GM12892 (cell line): ENCODE measurements around the gene TLX2.
"Not testable (repeated sequence)": the region's sequence is repeated elsewhere in the genome, so short reads cannot be mapped to it uniquely, and the experiment has no call there.

Experiments
- DNase-seq: peaks from one replicate; pipeline ENCODE4 v3.0.0; 2011; ENCODE audit not compliant: insufficient read length
- FAIRE-seq: peaks from 2 replicates; lab custom pipeline; 2011; peaks lifted over from hg19 to GRCh38; lab: Jason Lieb, UNC
- POLR2A ChIP-seq: IDR thresholded peaks from 2 replicates; pipeline ENCODE4 v1.6.1; 2011; ENCODE audit warnings: low read depth, low read length, control low read depth
- POLR2AphosphoS5 ChIP-seq: IDR thresholded peaks from 2 replicates; pipeline ENCODE4 v1.6.1; 2011; ENCODE audit warnings: low read depth, low read length, control low read depth
- TAF1 ChIP-seq: IDR thresholded peaks from 2 replicates; pipeline ENCODE4 v1.6.1; 2011; ENCODE audit warnings: low read depth, mild to moderate bottlenecking, control low read depth, low read length, borderline replicate concordance

Gene TLX2

GRCh38 chr2:74482801-74483674 is 31.2 kb upstream of the TLX2 start, which contains the start of the genes CCDC142 and TTC31:
TSS of gene CCDC142 (minus strand) at chr2:74482998. CDS start at chr2:74482837, 161 bp downstream.
TSS of gene TTC31 (plus strand) at chr2:74483081. CDS start at chr2:74483096, 15 bp downstream.
- TF ChIP-seq POLR2AphosphoS5 (no peak; the same call in none of the 2 replicates), TAF1 (peak; percentile 64; the same call in 1 of the 2 replicates), POLR2A (peak; percentile 71)
- DNase-seq: peak; percentile 91
- peak; percentile 95 for FAIRE-seq

- not testable (repeated sequence) for DNase-seq, FAIRE-seq
Measured at GRCh38 chr2:74483675-74484164, 30.5 kb upstream of the TLX2 start.

- no peak for TF ChIP-seq POLR2A
- TF ChIP-seq POLR2AphosphoS5: no peak
- no peak for TF ChIP-seq TAF1
- DNase-seq: no peak
- FAIRE-seq: no peak
Measured at GRCh38 chr2:74486141-74486540, 28.1 kb upstream of the TLX2 start.

- TF ChIP-seq POLR2A: no peak
- TF ChIP-seq POLR2AphosphoS5: no peak
- no peak for TF ChIP-seq TAF1
- no peak for DNase-seq
- no peak for FAIRE-seq
Measured at GRCh38 chr2:74488643-74489481, 25.4 kb upstream of the TLX2 start.

- DNase-seq: no peak
- no peak for FAIRE-seq
- TF ChIP-seq POLR2A: no peak
- no peak for TF ChIP-seq POLR2AphosphoS5
- no peak for TF ChIP-seq TAF1
Measured at GRCh38 chr2:74489906-74490305, 24.3 kb upstream of the TLX2 start.

- FAIRE-seq: no peak
- TF ChIP-seq TAF1 (no peak), POLR2A (no peak), POLR2AphosphoS5 (no peak)
- DNase-seq: no peak
Measured at GRCh38 chr2:74491648-74492544, 22.4 kb upstream of the TLX2 start.

GRCh38 chr2:74493546-74493945 is 20.7 kb upstream of the TLX2 start:
- DNase-seq: no peak
- TF ChIP-seq TAF1 (no peak), POLR2A (no peak)
- no peak for FAIRE-seq

- TF ChIP-seq TAF1 (no peak), POLR2AphosphoS5 (no peak), POLR2A (no peak)
- DNase-seq (no peak), FAIRE-seq (no peak)
Measured at GRCh38 chr2:74495440-74495839, 18.8 kb upstream of the TLX2 start.

- DNase-seq (no peak), FAIRE-seq (no peak)
- TF ChIP-seq POLR2A (no peak), TAF1 (no peak), POLR2AphosphoS5 (no peak)
Measured at GRCh38 chr2:74496997-74497776, 17.1 kb upstream of the TLX2 start.

GRCh38 chr2:74497777-74498499 is 16.3 kb upstream of the TLX2 start:
- DNase-seq (no peak), FAIRE-seq (no peak)

More at GRCh38 chr2:74497777-74498499, 16.3 kb upstream of the TLX2 start:
- TF ChIP-seq TAF1 (no peak), POLR2A (peak; percentile 23; the same call in 1 of the 2 replicates), POLR2AphosphoS5 (peak; percentile 61; the same call in 1 of the 2 replicates)
